ENCODE data around the gene SEC16B. TPM values are rescaled to one million over a fixed set of nuclear protein-coding genes. Genes with fewer than 3 reads are reported as not detected.

The SEC16B gene
- total RNA-seq, 1 donor from 2014 or later, result 1.9 TPM

DNA sequence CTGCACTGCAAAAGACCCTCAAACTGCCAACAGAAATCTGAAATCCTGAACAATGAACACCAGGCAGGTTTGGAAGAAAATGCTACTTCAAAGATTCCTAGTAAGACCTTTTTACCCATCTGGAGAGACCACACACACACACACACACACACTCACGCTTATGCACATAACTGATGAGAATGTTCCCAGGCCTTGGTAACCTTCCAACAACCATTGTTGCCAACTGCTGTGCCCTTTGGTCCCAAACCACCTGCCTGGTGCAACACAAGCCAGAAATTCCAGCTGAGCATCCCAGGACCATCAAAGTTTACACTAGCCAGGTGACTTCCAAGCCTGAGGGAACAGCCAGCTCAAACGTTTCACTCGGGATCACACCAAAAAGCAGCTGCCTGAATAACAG, 56.9 kb downstream of the SEC16B start:
- H3K36me3 ChIP-seq, result no peaks in the 10 kb centered on the region
- intact Hi-C loops (cut with micrococcal nuclease), result no loop called here
- H3K9me3 ChIP-seq (replicated peaks), result no peaks in the 10 kb centered on the region
- H3K27me3 ChIP-seq (ENCODE audit: low read depth), result peaks cover 49% of the 10 kb centered on the region
- no peak for TF ChIP-seq CTCF (IDR thresholded peaks at IDR 0.05; ENCODE audit: borderline replicate concordance)
- H3K4me1 ChIP-seq, result no peaks in the 10 kb centered on the region
- no peak for DNase-seq
- H3K4me3 ChIP-seq, result no peak overlapping the region
- H3K27ac ChIP-seq (replicated peaks), result no peak overlapping the region

DNA sequence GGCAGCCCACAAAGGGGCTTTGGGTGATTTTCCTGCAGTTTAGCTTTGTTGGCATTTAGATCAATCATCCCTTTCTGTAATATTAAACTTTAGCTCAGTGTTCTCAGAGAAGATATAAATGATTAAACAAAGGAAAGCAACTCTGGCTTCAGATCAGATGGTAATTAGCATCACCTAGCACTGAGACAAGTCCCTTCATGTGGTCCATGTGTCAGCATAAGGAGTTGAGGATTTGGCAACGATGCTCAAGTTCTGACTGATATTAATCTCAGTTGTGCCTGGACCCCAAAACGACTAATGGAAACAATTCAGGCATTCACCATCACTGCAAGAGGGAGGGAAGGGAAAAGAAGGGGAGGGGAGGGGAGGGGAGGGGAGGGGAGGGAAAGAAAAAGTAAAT, 60.4 kb downstream of the SEC16B start:
- Histone ChIP-seq H3K4me3 (no peak overlapping the region), H3K36me3 (no peaks in the 10 kb centered on the region), H3K27ac (replicated peaks) (no peak overlapping the region), H3K9me3 (replicated peaks) (no peaks in the 10 kb centered on the region), H3K4me1 (no peaks in the 10 kb centered on the region), H3K27me3 (ENCODE audit: low read depth) (peaks cover 52% of the 10 kb centered on the region)
- no peak for TF ChIP-seq CTCF (IDR thresholded peaks at IDR 0.05; ENCODE audit: borderline replicate concordance)
- no peak for DNase-seq
- intact Hi-C loops (cut with micrococcal nuclease), result no loop called here

GRCh38 chr1:177907000-177907399, 62.9 kb downstream of the SEC16B start:
- intact Hi-C loops (cut with micrococcal nuclease), result no loop called here
- Histone ChIP-seq H3K27me3 (ENCODE audit: low read depth) (peaks cover 50% of the 10 kb centered on the region), H3K4me3 (no peak overlapping the region), H3K27ac (replicated peaks) (no peak overlapping the region), H3K4me1 (no peaks in the 10 kb centered on the region), H3K36me3 (no peaks in the 10 kb centered on the region), H3K9me3 (replicated peaks) (no peaks in the 10 kb centered on the region)
- TF ChIP-seq CTCF (IDR thresholded peaks at IDR 0.05; ENCODE audit: borderline replicate concordance), result no peak
- no peak for DNase-seq

DNA sequence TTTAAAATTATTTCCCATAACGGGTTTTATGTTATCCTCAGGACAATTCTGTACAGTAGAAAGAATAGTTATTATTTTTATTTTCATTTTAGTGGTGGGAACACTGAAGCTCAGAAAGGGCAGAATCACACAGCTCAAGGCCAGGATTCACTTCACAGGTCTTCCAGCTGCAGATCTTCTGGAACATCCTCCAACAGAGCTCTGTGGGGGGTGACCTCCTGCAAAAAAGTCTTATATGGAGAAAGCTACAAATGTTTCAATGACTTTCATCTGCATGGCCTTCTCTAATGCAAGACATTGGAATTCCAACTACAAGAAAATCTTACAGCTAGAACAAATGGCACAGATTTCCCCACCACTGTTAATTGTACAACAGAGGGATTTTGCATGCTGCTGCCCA, 64.2 kb downstream of the SEC16B start:
- no peaks in the 10 kb centered on the region for H3K4me1 ChIP-seq
- no peak overlapping the region for H3K4me3 ChIP-seq
- intact Hi-C loops (cut with micrococcal nuclease), result no loop called here
- H3K27me3 ChIP-seq (ENCODE audit: low read depth), result peaks cover 37% of the 10 kb centered on the region
- no peaks in the 10 kb centered on the region for H3K36me3 ChIP-seq
- DNase-seq, result no peak
- no peak for TF ChIP-seq CTCF (IDR thresholded peaks at IDR 0.05; ENCODE audit: borderline replicate concordance)
- H3K27ac ChIP-seq (replicated peaks), result no peak overlapping the region
- no peaks in the 10 kb centered on the region for H3K9me3 ChIP-seq (replicated peaks)

- DNase-seq, result no peak
- no peak for TF ChIP-seq CTCF (IDR thresholded peaks at IDR 0.05; ENCODE audit: borderline replicate concordance)
- Histone ChIP-seq H3K4me3 (no peak overlapping the region), H3K9me3 (replicated peaks) (no peaks in the 10 kb centered on the region), H3K36me3 (no peaks in the 10 kb centered on the region), H3K4me1 (no peaks in the 10 kb centered on the region), H3K27me3 (ENCODE audit: low read depth) (peaks cover 5% of the 10 kb centered on the region), H3K27ac (replicated peaks) (no peak overlapping the region)
- intact Hi-C loops (cut with micrococcal nuclease), result no loop called here
Observed at GRCh38 chr1:177902266-177902665, 67.6 kb downstream of the SEC16B start.

All from left ventricle myocardium inferior (tissue), 1 donor.